Stimulated activated CD4-positive, alpha-beta T cell treated with anti-CD3 and anti-CD28 coated beads, TNF-alpha, amount 100 ng/mL, for 4 hours (primary cell): ENCODE data around the gene BMPR1B.

Experiments used
- DNase-seq, 3 experiments: peaks; one replicate each; pipeline ENCODE4 v3.0.0-alpha.2; 2020; ENCODE audit warnings: low read depth in 3 of 3

Gene BMPR1B

DNA sequence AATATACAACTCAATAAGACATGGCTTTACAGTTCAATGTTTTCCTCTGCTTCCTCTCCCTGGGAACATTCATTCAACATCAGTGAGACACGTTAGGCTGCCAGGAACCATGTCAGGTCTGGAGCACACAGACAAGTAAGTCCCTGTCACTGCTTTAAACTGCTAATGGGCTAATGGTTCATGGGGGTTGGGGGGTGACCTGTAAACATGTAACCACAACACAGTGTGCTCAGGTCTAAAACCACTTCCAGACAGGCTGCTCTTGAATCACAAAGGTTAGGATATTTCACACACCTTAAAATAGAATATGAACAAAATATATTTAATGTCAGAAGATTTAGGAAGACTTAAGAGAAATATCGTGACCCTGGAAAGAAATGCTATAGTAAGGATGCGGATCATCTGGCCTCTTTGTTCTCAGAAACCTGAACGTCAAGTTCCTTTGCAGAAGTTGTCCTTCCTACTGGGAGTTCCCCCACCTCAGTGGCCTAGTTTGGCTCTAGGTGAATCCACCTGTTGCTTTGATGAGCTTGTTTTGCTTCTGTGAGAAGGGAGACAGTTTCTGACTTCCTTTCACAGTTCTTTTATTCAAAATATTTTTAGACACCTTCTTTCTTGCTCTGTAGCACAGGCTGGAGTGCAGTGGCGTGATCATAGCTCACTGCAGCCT is 431.1 kb downstream of the BMPR1B start:
- no peak for DNase-seq

DNA sequence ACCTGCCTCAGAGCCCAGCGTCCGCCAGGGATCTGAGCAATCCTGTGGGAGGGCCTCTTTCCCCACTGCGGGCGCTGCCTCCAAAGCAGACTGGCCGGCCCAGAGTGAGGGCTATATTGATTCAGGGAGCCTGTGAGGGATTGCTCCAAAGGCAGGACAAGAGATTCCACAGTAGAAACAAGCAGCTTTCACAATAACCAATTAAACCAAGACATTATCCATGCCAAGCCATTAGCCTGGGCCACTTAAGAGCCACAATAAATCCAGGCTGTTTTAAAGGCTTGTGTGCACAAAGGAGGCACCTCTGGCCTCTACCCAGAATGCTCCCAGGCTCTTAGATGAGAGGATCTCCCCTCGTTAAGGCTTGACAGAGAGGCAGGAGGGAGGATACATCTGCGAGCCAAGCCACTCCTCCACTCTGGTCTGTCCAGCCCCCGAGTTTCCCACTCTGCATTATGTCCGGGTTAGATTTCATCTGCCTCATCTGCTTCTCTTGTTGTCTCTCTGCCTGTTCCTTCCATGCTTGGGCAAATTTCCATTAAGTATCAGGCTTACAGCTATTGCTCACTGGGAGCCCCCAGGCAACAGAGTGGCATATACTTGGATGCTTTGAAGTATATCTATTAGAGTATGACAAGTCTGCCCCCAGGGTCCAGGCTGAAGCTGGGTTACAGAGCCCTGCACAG is 433.1 kb downstream of the BMPR1B start:
- DNase-seq = no peak

DNA sequence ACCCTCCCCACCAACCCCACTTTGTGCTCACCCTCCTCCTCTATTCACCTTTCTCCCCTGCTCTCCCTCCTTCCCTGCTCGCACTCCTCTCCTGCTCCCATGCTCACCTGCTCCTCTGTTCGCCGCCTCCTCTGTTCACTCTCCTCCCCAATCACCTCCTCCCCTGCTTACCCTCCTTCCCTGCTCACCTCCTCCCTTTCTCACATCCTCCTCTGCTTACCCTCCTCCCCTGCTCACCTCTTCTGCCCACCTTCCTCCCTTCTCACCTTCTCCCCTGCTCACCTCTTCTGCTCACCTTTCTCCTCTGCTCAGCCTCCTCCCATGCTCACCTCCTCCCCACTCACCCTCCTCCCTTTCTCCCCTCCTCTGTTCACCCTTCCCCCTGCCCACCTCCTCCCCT is 433.8 kb downstream of the BMPR1B start:
- no peak for DNase-seq

DNA sequence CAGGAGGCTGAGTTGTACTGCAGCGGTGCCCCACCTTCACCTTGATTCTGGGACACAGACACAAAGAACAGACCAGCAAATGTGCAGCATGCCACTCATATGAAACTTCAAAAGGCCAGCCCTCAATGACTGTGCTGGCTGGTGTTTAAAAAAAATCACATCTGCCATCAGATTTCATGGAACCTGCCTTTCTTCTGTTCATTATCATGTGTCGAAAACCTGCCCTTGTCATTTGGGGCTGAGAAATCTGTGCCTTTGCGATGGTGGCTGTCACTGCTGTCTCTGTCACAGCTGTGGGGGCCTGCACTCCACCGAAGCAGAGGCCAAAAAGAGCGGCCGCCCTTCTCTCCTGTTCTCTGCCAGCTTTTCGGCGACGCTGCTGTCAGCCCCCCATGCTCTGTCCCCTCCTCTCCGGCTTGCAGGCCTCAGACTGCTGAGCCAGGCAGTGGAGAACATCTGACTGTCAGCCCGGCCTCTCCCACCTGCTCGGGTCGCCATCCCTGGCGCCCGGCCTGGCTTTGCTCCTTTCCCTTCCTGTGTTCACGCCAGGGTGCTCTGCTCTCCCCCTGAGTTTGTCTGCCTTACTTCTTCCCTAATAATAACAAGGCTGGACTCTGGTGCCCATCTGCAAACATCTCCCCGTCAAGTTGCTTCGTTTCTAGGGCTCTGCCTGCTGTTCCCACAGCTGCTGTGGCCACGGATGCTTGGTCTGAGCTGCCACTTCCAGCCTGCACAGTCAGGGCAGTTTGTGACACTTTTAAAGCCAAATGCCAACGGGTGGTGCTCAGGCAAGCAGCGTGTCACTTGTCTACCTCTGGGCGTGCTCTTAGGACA is 435.9 kb downstream of the BMPR1B start:
- DNase-seq = no peak

DNA sequence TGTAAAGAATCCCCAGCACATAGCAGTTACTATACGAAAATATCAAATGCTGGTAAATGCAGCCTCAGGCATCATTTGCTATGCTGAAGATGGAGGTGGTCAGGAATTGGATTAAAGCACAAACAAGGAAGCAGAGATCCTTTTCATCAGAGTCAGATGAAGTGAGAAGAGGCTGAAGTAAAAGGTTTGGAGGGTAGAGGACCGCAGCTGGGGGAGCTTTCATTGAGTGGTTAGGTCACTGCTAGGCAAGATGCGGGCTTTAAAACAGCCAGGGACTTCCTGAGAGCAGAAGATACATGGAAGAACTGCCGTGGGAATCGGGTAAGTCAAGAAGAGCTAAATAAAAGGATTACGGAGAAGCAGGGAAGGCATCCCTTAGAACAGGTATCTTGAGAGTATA is 439.6 kb downstream of the BMPR1B start:
- DNase-seq = no peak

DNA sequence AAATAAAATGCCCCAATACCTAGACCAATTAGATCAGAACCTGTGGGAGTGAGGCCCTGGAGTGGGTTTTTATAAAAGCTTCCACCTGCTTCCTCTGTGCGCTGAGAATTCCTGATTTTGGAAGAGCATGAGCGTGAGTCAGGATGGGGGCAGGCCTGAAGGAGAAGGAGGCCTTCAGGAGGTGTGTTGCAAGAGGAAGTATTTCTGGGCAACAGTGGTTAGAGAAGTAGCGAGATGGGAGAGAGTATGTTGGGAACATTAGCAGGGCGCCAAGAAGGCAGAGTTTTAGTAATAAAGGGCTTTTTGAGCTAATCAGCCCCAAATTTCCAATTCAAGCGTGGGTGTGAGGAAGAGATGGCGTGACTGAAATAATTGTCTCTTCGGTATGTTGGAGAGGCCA is 441.2 kb downstream of the BMPR1B start:
- DNase-seq = no peak

DNA sequence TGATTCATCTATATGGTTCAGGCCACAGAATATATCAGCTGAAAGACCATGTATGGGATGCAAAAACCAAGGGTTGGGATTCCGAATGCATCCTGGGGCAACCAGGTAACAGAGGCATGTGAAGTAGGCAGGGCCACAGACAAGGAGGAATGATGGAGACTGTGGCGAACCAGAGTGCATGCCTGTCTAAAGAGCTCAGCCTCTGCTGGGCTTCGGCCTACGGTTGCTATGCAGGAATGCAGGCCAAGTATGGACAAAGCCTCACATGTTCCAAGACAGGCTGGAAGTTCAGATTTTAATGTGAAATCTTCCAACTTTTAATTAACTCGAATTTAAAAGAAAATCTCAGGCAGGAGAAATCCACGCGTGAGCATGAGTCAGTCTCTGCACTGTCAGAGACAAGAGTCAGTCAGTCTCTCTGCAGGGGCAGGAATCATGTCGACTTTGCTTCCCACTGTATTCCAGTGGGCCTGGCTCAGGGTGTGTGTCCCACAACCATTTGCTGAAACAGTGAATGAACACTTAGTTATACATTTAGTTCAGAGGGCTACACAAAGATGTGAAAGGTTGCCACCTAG is 446.6 kb downstream of the BMPR1B start:
- no peak for DNase-seq

DNA sequence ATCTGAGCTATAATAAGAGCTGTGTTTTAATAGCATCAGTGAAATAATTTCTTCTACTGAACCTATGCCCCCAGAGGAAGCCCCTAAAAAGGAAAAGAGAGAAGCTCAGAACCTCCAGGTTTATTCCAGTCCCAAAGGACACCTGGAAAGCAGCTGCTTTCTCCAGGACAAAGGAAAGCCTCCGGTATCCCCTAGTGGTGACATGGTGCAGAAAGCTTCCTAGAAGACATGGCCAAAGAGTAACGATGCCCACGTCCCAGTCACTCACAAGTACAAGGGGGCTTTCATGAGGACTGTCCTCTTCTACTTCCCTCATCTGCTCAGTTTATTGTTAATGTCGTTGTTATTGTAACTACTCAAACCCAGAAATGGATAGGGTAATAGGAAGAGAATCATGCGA is 447.1 kb downstream of the BMPR1B start:
- DNase-seq = no peak
